NT2/D1 (cell line): ENCODE results near the gene LCN1.

Experiments
- DNase-seq: peaks from one replicate; pipeline ENCODE4 v3.0.0-alpha.2; 2011; ENCODE audit warnings: low read depth, low spot score
- H3K27me3 ChIP-seq: 2 replicates; pipeline ENCODE4 v1.6.0; 2011; ENCODE audit warnings: mild to moderate bottlenecking; ENCODE audit not compliant: insufficient read length, insufficient read depth
- H3K36me3 ChIP-seq: 2 replicates; pipeline ENCODE4 v1.6.1; 2011; ENCODE audit warnings: mild to moderate bottlenecking, low read length, mixed read lengths; ENCODE audit not compliant: insufficient read depth, insufficient read length
- H3K4me1 ChIP-seq: 2 replicates; pipeline ENCODE4 v1.5.1; 2011; ENCODE audit not compliant: insufficient read depth, insufficient read length
- H3K4me3 ChIP-seq: 2 replicates; pipeline ENCODE4 v1.5.1; 2011; ENCODE audit warnings: low read depth; ENCODE audit not compliant: insufficient read length
- H3K9ac ChIP-seq: 2 replicates; pipeline ENCODE4 v1.6.0; 2011; ENCODE audit warnings: low read depth; ENCODE audit not compliant: insufficient read length
- H3K9me3 ChIP-seq: 2 replicates; pipeline ENCODE4 v1.5.1; 2011; ENCODE audit warnings: mild to moderate bottlenecking, low read length; ENCODE audit not compliant: insufficient read depth
- SUZ12 ChIP-seq: IDR thresholded peaks from 2 replicates; pipeline ENCODE4 v1.6.1; 2011; ENCODE audit not compliant: insufficient read length, insufficient read depth; ENCODE audit errors: extremely low read depth
- YY1 ChIP-seq: IDR thresholded peaks from 2 replicates; pipeline ENCODE4 v1.6.1; 2011; ENCODE audit not compliant: insufficient read length, insufficient read depth
- ZNF274 ChIP-seq: IDR thresholded peaks from 2 replicates; pipeline ENCODE4 v1.6.1; 2011; ENCODE audit warnings: mild to moderate bottlenecking, low read depth, low read length

Gene LCN1

GRCh38 chr9:135566552-135566951, 45.3 kb downstream of the LCN1 start:
- Histone ChIP-seq H3K36me3 (no peaks in the 10 kb centered on the region), H3K9me3 (peaks cover 12% of the 10 kb centered on the region), H3K4me3 (no peak overlapping the region), H3K9ac (no peak overlapping the region), H3K27me3 (no peaks in the 10 kb centered on the region), H3K4me1 (peaks cover 10% of the 10 kb centered on the region)
- TF ChIP-seq YY1 (no peak), ZNF274 (no peak)
- no peak for DNase-seq

GRCh38 chr9:135567311-135567710, 46.1 kb downstream of the LCN1 start:
- no peak for DNase-seq
- Histone ChIP-seq H3K36me3 (no peaks in the 10 kb centered on the region), H3K4me1 (peaks cover 10% of the 10 kb centered on the region), H3K4me3 (no peak overlapping the region), H3K27me3 (no peaks in the 10 kb centered on the region), H3K9me3 (peaks cover 12% of the 10 kb centered on the region), H3K9ac (no peak overlapping the region)
- no peak for TF ChIP-seq SUZ12

- Histone ChIP-seq H3K36me3 (no peaks in the 10 kb centered on the region), H3K4me3 (no peak overlapping the region), H3K9ac (no peak overlapping the region), H3K9me3 (peaks cover 12% of the 10 kb centered on the region), H3K27me3 (no peaks in the 10 kb centered on the region), H3K4me1 (peaks cover 10% of the 10 kb centered on the region)
- no peak for TF ChIP-seq SUZ12
- TF ChIP-seq ZNF274, result no peak
- no peak for TF ChIP-seq YY1
- DNase-seq, result no peak
Measured at GRCh38 chr9:135568026-135568425, 46.8 kb downstream of the LCN1 start.

GRCh38 chr9:135570456-135570855, 49.2 kb downstream of the LCN1 start:
- no peak for DNase-seq
- no peak overlapping the region for H3K4me3 ChIP-seq
- peaks cover 3% of the 10 kb centered on the region for H3K27me3 ChIP-seq
- peaks cover 3% of the 10 kb centered on the region for H3K4me1 ChIP-seq
- no peak overlapping the region for H3K9ac ChIP-seq
- H3K9me3 ChIP-seq, result peaks cover 12% of the 10 kb centered on the region
- TF ChIP-seq SUZ12 (no peak), YY1 (no peak), ZNF274 (no peak)
- no peaks in the 10 kb centered on the region for H3K36me3 ChIP-seq

GRCh38 chr9:135572233-135572632, 51.0 kb downstream of the LCN1 start:
- Histone ChIP-seq H3K9ac (no peak overlapping the region), H3K27me3 (peaks cover 3% of the 10 kb centered on the region)
- DNase-seq, result no peak

GRCh38 chr9:135573124-135573523, 51.9 kb downstream of the LCN1 start:
- peaks cover 3% of the 10 kb centered on the region for H3K27me3 ChIP-seq
- H3K9me3 ChIP-seq, result peaks cover 12% of the 10 kb centered on the region
- no peaks in the 10 kb centered on the region for H3K4me1 ChIP-seq
- no peak overlapping the region for H3K9ac ChIP-seq
- H3K36me3 ChIP-seq, result no peaks in the 10 kb centered on the region
- TF ChIP-seq SUZ12, result no peak
- no peak for TF ChIP-seq ZNF274
- no peak for TF ChIP-seq YY1
- DNase-seq, result no peak
- H3K4me3 ChIP-seq, result no peak overlapping the region

More at GRCh38 chr9:135572233-135572632, 51.0 kb downstream of the LCN1 start:
- no peak overlapping the region for H3K4me3 ChIP-seq
- no peaks in the 10 kb centered on the region for H3K4me1 ChIP-seq
- H3K9me3 ChIP-seq, result peaks cover 12% of the 10 kb centered on the region
- TF ChIP-seq SUZ12 (no peak), YY1 (no peak), ZNF274 (no peak)
- no peaks in the 10 kb centered on the region for H3K36me3 ChIP-seq

- no peak for DNase-seq
- TF ChIP-seq YY1 (no peak), SUZ12 (no peak), ZNF274 (no peak)
- no peak overlapping the region for H3K4me3 ChIP-seq
- peaks cover 5% of the 10 kb centered on the region; the same call in 1 of the 2 replicates for H3K9me3 ChIP-seq
- H3K27me3 ChIP-seq, result peaks cover 3% of the 10 kb centered on the region
- no peaks in the 10 kb centered on the region for H3K4me1 ChIP-seq
- no peaks in the 10 kb centered on the region for H3K36me3 ChIP-seq
- no peak overlapping the region for H3K9ac ChIP-seq
Measured at GRCh38 chr9:135574331-135574730, 53.1 kb downstream of the LCN1 start.

- no peaks in the 10 kb centered on the region for H3K36me3 ChIP-seq
- H3K9me3 ChIP-seq, result no peaks in the 10 kb centered on the region; the same call in 1 of the 2 replicates
- DNase-seq, result no peak
- H3K9ac ChIP-seq, result no peak overlapping the region
- TF ChIP-seq YY1 (no peak), SUZ12 (no peak), ZNF274 (no peak)
- no peaks in the 10 kb centered on the region for H3K4me1 ChIP-seq
- peaks cover 5% of the 10 kb centered on the region for H3K27me3 ChIP-seq
- no peak overlapping the region for H3K4me3 ChIP-seq
Measured at GRCh38 chr9:135574943-135575342, 53.7 kb downstream of the LCN1 start.
